K562 (cell line): Measurements from ENCODE around the gene CACNG7. TPM values are rescaled to one million over a fixed set of nuclear protein-coding genes. Genes with fewer than 3 reads are reported as not detected.

Experiments
- ELF2 ChIP-seq: fragments of 250-450 bp; sonication (Bioruptor Pico); IDR thresholded peaks from 2 replicates; pipeline ENCODE4 v1.5.0; 2021; ENCODE audit warnings: mild to moderate bottlenecking
- ETV5 ChIP-seq: sonication (generic); formaldehyde crosslinking; IDR thresholded peaks from 2 replicates; pipeline ENCODE4 v1.4.0; 2020; ENCODE audit warnings: low read depth, mild to moderate bottlenecking, missing genetic modification reagents
- FOSL1 ChIP-seq: fragments of 200-800 bp; sonication (Bioruptor generic); conservative IDR thresholded peaks from 2 replicates; pipeline ENCODE4 v1.6.1; 2016; ENCODE audit warnings: missing genetic modification characterization, missing compliant biosample characterization
- FOXJ2 ChIP-seq: fragments of 200-800 bp; sonication (Bioruptor generic); IDR thresholded peaks from 2 replicates; pipeline ENCODE4 v1.6.1; 2016; ENCODE audit warnings: missing genetic modification characterization, missing compliant biosample characterization
- HDAC8 ChIP-seq: fragments of 450-650 bp; IDR thresholded peaks from 2 replicates; pipeline ENCODE4 v1.6.1; 2016; ENCODE audit warnings: mild to moderate bottlenecking, missing genetic modification characterization, moderate library complexity, missing compliant biosample characterization
- L3MBTL2 ChIP-seq: fragments of 450-650 bp; IDR thresholded peaks from 2 replicates; pipeline ENCODE4 v1.6.1; 2016; ENCODE audit warnings: mild to moderate bottlenecking, moderate library complexity
- POLR2B ChIP-seq: fragments of 450-650 bp; IDR thresholded peaks from 2 replicates; pipeline ENCODE4 v1.6.1; 2018; ENCODE audit warnings: low read depth; ENCODE audit not compliant: partially characterized antibody
- TARDBP ChIP-seq: fragments of 450-650 bp; IDR thresholded peaks from 2 replicates; pipeline ENCODE4 v1.6.1; 2016
- ZBTB17 ChIP-seq: fragments of 450-650 bp; formaldehyde crosslinking; IDR thresholded peaks from 2 replicates; pipeline ENCODE4 v1.4.0; 2020; ENCODE audit warnings: mild to moderate bottlenecking
- ZNF121 ChIP-seq: sonication (generic); formaldehyde crosslinking; conservative IDR thresholded peaks from 2 replicates; pipeline ENCODE4 v1.8.0; 2022; ENCODE audit warnings: missing genetic modification reagents
- ZNF354B ChIP-seq: fragments of 250-450 bp; sonication (Bioruptor Pico); IDR thresholded peaks from 2 replicates; pipeline ENCODE4 v1.4.0; 2020
- polyA plus RNA-seq, 8 experiments: library from polyadenylated mRNA; depleted of rRNA in 4 of 8; stranded (reverse) in 5 of 8; unstranded in 3 of 8; fragments of >200 nt; fragmentation: Nextera tagmentation in 2 of 8; fragmentation: Illumina TruSeq in 1 of 8; extraction: Ambion mirVana in 2 of 8; extraction: Trizol in 1 of 8; gene quantifications; 2 replicates each; pipeline versions ENCODE4 v1.2.1 to v1.2.3, GENCODE V29; 2011 to 2014; ENCODE audit warnings: inconsistent platforms in 1 of 8, missing spikeins in 1 of 8
- total RNA-seq, 7 experiments: library from RNA; depleted of rRNA in 6 of 7; stranded (reverse); fragments of >200 nt in 6 of 7; fragmentation: Illumina TruSeq in 2 of 7; extraction: Trizol in 2 of 7; gene quantifications; 2 replicates each; pipeline versions ENCODE4 v1.2.1 to v1.2.3, GENCODE V29; 2011 to 2021; ENCODE audit warnings: low replicate concordance in 1 of 7
- TF ChIP-seq, protein P1 (sequence below), 2 experiments: fragments of 450-650 bp in 1 of 2; sonication (generic) in 1 of 2; formaldehyde crosslinking in 1 of 2; IDR thresholded peaks in 1 of 2; conservative IDR thresholded peaks in 1 of 2; 2 replicates each; pipeline versions ENCODE4 v1.6.1 to v1.8.1; 2016 to 2023; ENCODE audit warnings: mild to moderate bottlenecking in 2 of 2, moderate library complexity in 2 of 2, inconsistent platforms in 1 of 2, missing genetic modification reagents in 1 of 2
- TF ChIP-seq, protein P2 (sequence below), 2 experiments: fragments of 450-650 bp; IDR thresholded peaks; 2 replicates each; pipeline ENCODE4 v1.6.1; 2016
- TF ChIP-seq, protein P3 (sequence below): fragments of 150-350 bp; conservative IDR thresholded peaks from 2 replicates; pipeline ENCODE4 v1.6.1; 2014; ENCODE audit warnings: low read length
- TF ChIP-seq, protein P4 (sequence below): sonication (generic); formaldehyde crosslinking; IDR thresholded peaks from 2 replicates; pipeline ENCODE4 v1.9.0; 2022; ENCODE audit warnings: mild to moderate bottlenecking, missing genetic modification reagents
- TF ChIP-seq, protein P5 (sequence below): IDR thresholded peaks from 3 replicates; pipeline ENCODE4 v1.6.1; 2011; ENCODE audit warnings: borderline replicate concordance, mild to moderate bottlenecking, moderate library complexity; ENCODE audit not compliant: insufficient read length; ENCODE audit errors: extremely low read depth
- TF ChIP-seq, protein P6 (sequence below): fragments of 450-650 bp; IDR thresholded peaks from 2 replicates; pipeline ENCODE4 v1.6.1; 2016

CACNG7 gene
- total and polyA plus RNA-seq, 9 of the 15 experiments (the other 6 are each of a cell fraction or from before 2014, with no cell fraction given): not detected

DNA sequence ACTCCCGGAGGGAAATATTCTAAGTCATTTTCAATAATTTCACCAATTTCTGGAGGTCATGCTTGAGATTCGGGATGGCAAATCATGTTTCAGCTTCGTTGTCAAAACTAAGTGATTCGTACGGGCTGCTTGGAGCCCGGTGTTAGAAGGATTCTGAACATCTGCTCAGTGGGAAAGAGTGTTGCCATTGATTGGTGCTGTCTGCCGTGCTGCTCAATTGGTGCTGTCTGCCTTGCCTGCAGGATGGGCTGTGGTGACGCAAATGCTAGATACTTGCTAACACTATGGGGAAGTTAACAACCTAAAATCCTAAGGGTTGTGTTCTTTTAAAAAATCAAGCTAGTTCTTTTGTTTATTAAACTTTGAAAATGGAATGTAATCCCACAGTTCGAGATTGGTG is 36.4 kb downstream of the CACNG7 start (continued):
- TF ChIP-seq, protein P1, sequence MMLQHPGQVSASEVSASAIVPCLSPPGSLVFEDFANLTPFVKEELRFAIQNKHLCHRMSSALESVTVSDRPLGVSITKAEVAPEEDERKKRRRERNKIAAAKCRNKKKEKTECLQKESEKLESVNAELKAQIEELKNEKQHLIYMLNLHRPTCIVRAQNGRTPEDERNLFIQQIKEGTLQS (IDR thresholded peaks at IDR 0.05): peak; percentile 31; the same call in 1 of the 2 replicates
- TF ChIP-seq, protein P1 (CRISPR knock-in tag; conservative IDR thresholded peaks at IDR 0.05): no peak
- TF ChIP-seq, protein P2, sequence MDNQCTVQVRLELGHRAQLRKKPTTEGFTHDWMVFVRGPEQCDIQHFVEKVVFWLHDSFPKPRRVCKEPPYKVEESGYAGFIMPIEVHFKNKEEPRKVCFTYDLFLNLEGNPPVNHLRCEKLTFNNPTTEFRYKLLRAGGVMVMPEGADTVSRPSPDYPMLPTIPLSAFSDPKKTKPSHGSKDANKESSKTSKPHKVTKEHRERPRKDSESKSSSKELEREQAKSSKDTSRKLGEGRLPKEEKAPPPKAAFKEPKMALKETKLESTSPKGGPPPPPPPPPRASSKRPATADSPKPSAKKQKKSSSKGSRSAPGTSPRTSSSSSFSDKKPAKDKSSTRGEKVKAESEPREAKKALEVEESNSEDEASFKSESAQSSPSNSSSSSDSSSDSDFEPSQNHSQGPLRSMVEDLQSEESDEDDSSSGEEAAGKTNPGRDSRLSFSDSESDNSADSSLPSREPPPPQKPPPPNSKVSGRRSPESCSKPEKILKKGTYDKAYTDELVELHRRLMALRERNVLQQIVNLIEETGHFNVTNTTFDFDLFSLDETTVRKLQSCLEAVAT (IDR thresholded peaks at IDR 0.05): peak in 1 of 2 experiments; percentile 100; a peak in 2 of 4 replicates
- TF ChIP-seq POLR2B (no peak), ELF2 (CRISPR knock-in tag) (no peak), ZNF121 (no peak), TARDBP (no peak), FOSL1 (no peak), FOXJ2 (tag) (no peak), ZBTB17 (CRISPR knock-in tag) (peak; percentile 98), ETV5 (no peak), HDAC8 (tag) (no peak), ZNF354B (CRISPR knock-in tag) (no peak), L3MBTL2 (peak; percentile 33; the same call in 1 of the 2 replicates)
- TF ChIP-seq, protein P3, sequence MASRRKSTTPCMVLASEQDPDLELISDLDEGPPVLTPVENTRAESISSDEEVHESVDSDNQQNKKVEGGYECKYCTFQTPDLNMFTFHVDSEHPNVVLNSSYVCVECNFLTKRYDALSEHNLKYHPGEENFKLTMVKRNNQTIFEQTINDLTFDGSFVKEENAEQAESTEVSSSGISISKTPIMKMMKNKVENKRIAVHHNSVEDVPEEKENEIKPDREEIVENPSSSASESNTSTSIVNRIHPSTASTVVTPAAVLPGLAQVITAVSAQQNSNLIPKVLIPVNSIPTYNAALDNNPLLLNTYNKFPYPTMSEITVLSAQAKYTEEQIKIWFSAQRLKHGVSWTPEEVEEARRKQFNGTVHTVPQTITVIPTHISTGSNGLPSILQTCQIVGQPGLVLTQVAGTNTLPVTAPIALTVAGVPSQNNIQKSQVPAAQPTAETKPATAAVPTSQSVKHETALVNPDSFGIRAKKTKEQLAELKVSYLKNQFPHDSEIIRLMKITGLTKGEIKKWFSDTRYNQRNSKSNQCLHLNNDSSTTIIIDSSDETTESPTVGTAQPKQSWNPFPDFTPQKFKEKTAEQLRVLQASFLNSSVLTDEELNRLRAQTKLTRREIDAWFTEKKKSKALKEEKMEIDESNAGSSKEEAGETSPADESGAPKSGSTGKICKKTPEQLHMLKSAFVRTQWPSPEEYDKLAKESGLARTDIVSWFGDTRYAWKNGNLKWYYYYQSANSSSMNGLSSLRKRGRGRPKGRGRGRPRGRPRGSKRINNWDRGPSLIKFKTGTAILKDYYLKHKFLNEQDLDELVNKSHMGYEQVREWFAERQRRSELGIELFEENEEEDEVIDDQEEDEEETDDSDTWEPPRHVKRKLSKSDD: no peak
- TF ChIP-seq, protein P4, sequence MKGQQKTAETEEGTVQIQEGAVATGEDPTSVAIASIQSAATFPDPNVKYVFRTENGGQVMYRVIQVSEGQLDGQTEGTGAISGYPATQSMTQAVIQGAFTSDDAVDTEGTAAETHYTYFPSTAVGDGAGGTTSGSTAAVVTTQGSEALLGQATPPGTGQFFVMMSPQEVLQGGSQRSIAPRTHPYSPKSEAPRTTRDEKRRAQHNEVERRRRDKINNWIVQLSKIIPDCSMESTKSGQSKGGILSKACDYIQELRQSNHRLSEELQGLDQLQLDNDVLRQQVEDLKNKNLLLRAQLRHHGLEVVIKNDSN (CRISPR knock-in tag): no peak
- TF ChIP-seq, protein P5, sequence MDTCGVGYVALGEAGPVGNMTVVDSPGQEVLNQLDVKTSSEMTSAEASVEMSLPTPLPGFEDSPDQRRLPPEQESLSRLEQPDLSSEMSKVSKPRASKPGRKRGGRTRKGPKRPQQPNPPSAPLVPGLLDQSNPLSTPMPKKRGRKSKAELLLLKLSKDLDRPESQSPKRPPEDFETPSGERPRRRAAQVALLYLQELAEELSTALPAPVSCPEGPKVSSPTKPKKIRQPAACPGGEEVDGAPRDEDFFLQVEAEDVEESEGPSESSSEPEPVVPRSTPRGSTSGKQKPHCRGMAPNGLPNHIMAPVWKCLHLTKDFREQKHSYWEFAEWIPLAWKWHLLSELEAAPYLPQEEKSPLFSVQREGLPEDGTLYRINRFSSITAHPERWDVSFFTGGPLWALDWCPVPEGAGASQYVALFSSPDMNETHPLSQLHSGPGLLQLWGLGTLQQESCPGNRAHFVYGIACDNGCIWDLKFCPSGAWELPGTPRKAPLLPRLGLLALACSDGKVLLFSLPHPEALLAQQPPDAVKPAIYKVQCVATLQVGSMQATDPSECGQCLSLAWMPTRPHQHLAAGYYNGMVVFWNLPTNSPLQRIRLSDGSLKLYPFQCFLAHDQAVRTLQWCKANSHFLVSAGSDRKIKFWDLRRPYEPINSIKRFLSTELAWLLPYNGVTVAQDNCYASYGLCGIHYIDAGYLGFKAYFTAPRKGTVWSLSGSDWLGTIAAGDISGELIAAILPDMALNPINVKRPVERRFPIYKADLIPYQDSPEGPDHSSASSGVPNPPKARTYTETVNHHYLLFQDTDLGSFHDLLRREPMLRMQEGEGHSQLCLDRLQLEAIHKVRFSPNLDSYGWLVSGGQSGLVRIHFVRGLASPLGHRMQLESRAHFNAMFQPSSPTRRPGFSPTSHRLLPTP: no peak
- TF ChIP-seq, protein P6, sequence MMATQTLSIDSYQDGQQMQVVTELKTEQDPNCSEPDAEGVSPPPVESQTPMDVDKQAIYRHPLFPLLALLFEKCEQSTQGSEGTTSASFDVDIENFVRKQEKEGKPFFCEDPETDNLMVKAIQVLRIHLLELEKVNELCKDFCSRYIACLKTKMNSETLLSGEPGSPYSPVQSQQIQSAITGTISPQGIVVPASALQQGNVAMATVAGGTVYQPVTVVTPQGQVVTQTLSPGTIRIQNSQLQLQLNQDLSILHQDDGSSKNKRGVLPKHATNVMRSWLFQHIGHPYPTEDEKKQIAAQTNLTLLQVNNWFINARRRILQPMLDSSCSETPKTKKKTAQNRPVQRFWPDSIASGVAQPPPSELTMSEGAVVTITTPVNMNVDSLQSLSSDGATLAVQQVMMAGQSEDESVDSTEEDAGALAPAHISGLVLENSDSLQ: no peak
